GM18909 (cell line): ENCODE data around the gene HSPA4.

Experiments
- ATAC-seq: cut with Tn5 transposase; IDR thresholded peaks from one replicate; pipeline ENCODE4 v1.9.1; 2021; ENCODE audit warnings: mild to moderate bottlenecking; ENCODE audit not compliant: unreplicated experiment, poor library complexity

Gene HSPA4

DNA sequence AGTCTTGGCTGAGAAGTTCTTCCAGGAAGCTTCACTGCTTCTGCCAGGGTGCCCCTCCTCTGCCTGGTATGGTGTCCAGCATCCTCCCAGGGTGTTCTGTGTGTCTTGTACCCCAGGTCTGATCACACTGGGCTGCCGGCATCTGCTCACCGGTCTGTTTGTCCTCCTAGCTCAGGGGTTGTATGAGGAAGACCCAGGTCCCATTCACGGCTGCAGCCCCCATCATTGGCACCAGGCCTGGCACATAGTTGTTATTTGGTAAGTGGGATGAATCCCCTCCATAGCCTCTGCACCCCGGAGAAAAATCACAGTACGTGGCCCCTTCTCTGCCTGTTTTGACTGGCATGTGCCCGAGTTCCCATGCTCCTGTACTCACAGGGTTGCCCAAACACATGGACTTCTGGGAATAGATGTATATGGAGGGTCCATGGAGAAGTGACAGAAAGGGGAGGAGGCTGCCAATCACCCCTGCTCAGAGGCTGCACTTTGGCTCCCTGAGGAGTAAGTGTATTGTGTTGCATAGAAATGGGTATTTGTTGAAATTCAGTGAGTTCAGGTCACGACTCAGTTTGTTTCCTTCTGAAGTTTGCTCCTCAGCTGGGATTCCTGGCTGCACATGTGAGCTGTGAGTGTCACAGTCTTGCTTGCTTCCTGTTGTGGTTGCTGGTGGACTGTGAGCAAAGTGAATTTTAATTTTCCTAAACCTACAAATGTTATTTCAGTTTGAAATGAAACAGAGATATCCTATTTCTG is 96.2 kb downstream of the HSPA4 start:
- ATAC-seq: no peak

- no peak for ATAC-seq
Observed at GRCh38 chr5:133149345-133149744, 97.5 kb downstream of the HSPA4 start.

GRCh38 chr5:133150909-133151544 is 99.2 kb downstream of the HSPA4 start:
- no peak for ATAC-seq

GRCh38 chr5:133154274-133155075 is 102.7 kb downstream of the HSPA4 start:
- ATAC-seq: no peak

DNA sequence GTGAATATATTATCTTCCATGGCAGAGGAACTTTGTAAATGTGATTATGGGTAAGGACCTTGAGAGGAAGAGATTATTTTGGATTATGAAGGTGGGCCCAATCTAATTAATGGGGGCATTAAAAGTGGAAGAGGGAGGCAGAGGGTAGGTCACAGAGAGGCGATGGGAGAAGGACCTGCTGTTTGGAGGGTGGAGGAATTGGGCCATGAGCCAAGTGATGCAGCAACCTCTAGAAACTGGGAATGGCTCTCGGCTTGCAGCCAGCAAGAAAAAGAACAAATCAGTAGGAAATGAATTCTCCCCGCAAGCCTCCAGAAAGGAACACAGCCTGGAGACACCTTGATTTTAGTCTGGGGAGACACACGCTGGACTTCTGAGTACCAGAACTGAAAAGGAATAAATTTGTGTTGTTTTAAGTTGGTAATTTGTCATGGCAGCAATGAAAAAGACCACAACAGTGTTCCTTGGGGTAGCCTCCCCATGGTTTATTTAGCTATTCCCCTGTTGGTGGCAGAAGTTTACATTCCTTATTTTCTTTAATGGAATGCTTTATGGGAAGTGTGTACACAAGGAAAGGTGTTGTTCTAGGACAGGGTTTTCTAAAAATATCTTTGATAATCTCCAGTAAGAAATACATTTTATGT is 103.6 kb downstream of the HSPA4 start:
- ATAC-seq: no peak
